GM18870 (cell line): ENCODE measurements around the gene SRGAP3.

Experiments used
- ATAC-seq: cut with Tn5 transposase; IDR thresholded peaks from one replicate; pipeline ENCODE4 v1.9.1; 2021; ENCODE audit warnings: moderate library complexity; ENCODE audit not compliant: unreplicated experiment

SRGAP3 gene

DNA sequence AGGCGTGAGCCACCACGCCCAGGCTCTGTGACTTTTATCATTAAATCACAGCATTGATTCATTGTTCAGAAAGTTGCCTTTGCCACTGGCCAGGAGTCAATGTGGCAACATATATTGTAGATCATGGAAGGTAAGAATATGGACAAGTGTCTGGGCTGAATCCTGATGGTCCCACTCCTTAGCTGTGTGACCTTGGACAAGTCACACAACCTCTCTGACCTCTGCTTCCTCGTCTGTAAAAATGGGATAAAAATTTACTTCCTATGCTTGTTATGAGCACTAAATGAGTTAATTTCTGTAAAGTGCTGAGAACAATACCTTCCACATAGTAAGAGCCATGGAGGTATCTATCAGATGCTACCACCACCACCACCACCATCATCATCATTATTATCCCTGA, 182.7 kb downstream of the SRGAP3 start:
- ATAC-seq = no peak

- ATAC-seq = no peak
These were observed 183.3 kb downstream of the SRGAP3 start for GRCh38 chr3:9066141-9066540.

DNA sequence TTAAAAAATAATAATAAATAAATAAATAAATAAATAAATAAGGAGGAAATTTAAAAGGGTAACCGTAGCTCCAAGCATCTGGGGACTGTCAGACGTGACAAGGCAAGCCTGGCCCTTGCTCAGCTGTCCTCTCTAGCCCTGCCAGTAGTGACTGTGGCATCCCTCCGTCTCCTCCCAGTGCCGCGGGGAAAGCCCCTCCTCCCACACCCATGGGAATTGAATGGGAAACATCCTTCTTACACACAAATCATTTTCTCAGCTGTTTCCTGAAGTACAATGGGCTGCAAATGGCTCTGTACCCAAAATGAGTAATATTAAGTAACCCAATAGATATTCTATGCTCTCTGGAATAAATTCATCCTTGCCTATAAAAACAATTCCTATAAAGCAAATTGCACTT, 184.6 kb downstream of the SRGAP3 start:
- ATAC-seq = no peak

DNA sequence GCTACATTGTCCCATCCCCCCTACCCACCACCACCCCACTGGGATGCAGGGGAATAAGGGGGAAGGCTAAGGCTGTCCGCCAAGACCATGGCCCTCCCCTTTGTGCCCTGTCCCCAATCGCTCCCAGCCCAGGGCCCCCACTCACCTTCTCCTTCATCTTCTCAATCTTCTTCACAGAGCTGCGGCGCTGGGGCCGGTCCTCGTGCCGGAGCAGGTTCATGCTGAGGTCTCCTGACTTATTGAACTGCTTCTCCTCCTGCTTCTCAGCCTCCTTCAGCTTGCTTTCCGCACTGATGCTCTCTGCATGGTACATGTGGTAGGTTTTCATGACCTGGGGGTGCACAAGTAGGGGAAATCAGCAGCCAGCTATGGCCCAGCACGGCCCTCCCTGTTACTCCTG, 185.2 kb downstream of the SRGAP3 start:
- ATAC-seq = no peak

- ATAC-seq = no peak
These were observed 186.9 kb downstream of the SRGAP3 start for GRCh38 chr3:9062570-9062969.

- no peak for ATAC-seq
These were observed 187.8 kb downstream of the SRGAP3 start for GRCh38 chr3:9061634-9062033.

DNA sequence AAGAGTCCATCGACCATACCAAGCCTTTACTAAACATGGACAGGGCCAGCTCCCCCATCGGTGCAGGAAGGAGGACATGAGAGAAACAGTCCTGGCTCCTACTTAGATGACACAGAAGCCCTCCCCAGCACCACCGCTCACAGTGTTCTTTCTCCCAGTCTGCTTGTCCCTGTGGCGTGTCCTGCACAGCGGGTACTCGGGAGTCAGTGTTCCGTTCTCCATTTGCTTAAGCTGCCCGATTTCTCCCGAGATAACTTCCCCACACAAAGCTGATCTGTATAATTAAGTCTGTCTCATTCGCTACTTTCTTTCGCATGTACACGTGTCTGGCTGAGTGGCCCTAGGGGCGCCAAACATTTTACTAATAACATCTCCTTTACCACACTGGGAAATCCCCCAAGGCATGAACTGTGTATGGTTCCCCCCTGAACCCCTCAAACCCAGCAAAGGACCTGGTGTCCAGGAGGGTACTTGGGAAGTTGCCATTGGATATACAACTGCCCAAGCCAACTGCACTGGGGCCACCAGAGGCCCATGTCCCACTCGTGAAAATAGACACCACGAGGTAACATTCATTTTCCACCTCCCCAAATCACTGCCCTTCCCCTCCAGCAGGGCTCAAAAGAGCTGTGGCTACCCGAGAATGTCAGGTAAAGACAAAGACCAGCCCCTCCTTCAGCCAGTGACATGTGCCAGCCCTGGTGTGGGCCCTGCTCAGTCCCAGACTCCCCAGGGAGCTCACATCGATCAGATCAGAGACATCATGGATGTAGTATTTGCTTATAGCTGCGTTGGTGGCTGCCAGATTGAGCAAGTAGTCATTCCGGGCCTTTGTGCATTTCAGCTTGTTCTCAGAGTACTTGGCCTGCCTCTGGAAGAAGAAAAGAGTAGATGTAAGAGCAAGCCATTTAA, 189.7 kb downstream of the SRGAP3 start:
- ATAC-seq = no peak

- ATAC-seq = no peak
These were observed 192.9 kb downstream of the SRGAP3 start for GRCh38 chr3:9056581-9056980.

- no peak for ATAC-seq
These were observed 201.7 kb downstream of the SRGAP3 start for GRCh38 chr3:9047452-9048346.

DNA sequence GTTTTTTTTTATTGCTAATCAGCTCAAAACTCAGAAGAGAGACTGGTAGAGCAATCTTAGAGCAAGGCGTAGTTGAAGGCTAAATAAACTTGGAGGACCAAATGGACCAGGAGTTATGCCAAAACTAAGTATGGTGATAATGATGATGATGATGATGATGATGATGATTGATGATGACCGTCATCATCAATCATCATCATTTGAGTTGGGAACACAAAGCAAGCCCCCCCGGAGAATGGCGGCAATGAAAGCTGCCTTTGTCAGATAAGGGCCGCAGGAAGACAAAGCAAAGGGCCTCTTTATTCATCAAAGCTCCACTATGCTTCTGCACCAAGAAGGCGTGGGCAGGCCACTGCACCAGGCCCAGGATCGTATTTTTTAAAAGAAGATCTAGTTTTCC, 204.1 kb downstream of the SRGAP3 start:
- ATAC-seq = no peak

GRCh38 chr3:9043063-9043462, 206.4 kb downstream of the SRGAP3 start:
- no peak for ATAC-seq

GRCh38 chr3:9041626-9042025, 207.8 kb downstream of the SRGAP3 start:
- ATAC-seq = no peak

GRCh38 chr3:9040996-9041395, 208.4 kb downstream of the SRGAP3 start:
- no peak for ATAC-seq

DNA sequence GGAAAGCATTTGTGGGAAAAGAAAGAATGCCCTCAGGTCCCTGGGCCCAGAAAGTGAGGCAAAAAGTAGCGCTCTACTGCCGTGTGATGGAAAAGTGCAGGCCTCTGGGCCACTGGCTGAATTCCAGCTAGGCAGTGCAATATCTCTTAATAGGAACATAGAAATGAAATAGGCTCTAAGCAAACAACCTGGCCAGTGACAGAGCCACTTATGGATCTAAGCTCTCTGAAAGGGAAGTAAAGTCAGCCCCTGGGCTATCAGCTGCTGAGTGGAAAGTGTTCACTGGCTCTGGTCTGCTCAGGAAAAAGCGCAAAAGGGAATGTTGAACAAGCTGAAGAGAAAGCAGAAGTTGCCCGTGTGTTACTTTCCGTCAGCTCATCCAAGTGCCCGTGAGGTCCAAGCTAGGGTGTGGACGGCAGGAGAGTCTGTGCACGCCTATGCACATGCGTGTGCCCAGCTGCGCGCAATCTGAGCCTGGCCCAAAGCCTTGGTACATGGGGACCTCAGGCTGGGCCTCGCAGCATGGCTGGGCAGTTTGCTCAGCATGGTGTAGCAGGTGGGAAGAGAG, 212.2 kb downstream of the SRGAP3 start:
- no peak for ATAC-seq

GRCh38 chr3:9036404-9037131, 212.9 kb downstream of the SRGAP3 start:
- no peak for ATAC-seq

- no peak for ATAC-seq
These were observed 213.5 kb downstream of the SRGAP3 start for GRCh38 chr3:9035961-9036360.

DNA sequence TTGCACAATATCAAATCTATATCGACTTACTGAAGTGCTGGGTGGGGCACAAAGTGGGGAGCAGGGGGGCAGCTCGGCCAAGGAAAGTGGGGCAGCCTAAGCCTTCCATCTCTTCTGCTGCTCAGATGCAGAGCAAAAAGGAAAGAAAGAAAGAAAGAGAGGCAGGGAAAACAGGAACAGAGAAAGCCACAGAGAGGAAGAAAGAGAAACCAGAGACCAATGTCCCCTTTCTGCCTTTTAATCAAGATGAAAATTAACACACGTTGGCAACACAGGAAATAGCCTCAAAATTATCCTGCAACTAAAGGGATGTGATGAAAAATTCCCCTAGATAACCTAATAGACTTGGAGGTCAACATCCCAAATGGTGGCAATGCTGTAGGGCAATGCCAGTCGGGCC, 214.0 kb downstream of the SRGAP3 start:
- no peak for ATAC-seq

GRCh38 chr3:9033867-9034266, 215.6 kb downstream of the SRGAP3 start:
- ATAC-seq = no peak

GRCh38 chr3:9032231-9032777, 217.1 kb downstream of the SRGAP3 start:
- no peak for ATAC-seq

DNA sequence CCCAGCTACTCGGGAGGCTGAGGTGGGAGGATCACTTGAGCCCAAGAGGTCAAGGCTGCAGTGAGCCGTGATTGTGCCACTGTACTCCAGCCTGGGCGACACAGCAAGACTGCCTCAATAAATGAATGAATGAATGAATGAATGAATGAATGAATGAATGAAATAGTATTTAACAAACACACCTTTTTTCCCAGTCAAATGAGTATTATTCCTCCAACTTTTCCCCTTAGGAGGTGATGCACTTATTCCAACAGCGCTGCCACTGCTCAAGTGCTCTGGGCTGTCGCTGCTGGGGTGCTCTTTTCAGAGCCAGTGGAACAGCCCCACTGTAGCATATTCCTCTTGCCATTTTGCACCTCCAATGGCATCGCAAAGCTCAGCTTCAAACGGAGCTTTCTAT, 219.4 kb downstream of the SRGAP3 start:
- no peak for ATAC-seq

DNA sequence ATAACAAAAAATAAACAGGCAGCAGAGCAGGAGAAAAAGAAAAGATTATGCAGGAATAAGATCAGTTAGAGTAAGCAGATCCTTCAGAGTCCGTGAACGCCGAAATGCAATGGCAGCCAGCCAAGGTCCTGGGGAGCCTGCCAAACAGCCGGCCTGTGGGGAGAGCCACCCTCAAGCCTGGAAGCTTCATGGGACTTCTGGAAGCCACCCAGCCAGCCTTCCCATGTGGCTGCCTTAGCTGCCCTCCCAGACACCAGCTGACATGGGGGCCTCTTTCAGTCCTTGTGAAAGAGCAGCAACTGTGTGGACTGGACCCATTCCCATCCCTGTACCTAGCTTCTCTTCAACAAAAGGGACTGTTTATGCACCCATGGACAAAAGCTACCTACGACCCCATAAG, 221.3 kb downstream of the SRGAP3 start:
- ATAC-seq = no peak
